Measurements from ENCODE around the gene LCTL.
"Not testable (repeated sequence)": the region's sequence is repeated elsewhere in the genome, so short reads cannot be mapped to it uniquely, and the experiment has no call there.

LCTL gene

DNA sequence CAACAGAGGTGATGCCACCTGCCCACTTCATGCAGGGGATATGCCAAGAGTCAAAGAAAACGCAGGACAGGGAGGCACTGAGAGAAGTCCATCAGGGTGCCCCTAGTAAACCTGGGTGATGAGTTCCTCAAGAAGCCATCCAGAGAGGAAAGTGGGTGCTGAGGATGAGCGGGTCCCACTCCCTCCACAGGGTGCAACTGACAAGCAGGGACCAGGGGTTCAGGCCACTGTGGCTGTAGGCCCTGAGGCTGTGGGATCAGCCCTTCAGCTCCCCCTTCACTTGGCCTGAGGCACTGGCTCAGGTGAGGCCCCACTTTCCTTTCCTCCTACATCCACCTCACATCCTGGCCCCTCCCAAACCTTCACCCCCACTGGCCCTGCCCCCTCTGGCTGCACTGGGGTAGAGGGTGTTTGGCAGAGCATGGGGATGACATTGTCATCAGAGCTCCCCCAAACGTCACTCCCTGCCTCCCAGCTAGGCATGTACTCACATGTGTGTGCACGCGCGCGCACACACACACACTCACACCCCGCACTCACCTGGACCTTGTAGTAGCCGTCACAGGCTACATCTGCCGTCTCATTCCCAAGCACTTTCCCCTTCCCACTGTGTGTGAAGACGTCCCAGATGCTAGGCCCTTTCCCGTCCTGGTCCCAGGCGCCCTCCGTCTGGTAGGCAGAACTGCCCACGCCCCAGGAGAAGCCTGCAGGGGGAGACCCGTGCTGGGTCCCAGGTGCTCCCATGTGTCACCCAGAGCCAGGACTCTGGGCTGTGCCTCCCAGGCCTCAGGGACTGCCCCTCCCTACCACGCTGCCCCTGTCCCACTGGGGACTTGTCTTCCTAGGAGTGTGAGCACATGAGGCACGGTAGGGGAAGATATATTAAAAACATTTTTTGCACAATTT is 1.4 kb downstream of the LCTL start:
- DNase-seq = no peak

DNA sequence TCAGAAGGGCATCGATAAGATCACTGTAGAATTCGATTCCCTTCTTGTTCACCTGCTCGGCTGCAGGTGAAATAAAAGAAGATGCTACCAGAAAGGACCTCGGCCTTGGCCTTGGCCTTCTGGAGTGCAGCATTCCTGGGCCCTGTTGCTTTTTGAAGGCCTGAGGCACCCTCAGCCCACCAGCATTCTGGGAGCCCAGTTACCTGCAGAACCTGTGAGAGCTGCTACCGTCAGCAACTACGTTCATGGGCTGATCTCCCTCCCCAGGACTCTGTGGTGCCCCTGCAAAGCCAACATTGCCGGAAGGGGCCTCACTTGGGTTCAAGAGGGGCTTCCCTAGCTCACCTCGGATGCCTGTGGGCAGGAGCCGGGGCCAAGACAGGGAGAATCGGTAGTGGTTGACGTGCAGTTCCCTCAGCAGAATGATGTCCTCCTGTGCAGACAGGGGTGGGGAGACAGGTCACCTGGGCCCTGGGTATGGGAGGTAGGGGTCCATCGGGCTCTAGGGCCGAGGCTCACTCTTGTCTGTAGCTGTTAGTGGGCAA is 2.2 kb downstream of the LCTL start:
- DNase-seq = no peak

DNA sequence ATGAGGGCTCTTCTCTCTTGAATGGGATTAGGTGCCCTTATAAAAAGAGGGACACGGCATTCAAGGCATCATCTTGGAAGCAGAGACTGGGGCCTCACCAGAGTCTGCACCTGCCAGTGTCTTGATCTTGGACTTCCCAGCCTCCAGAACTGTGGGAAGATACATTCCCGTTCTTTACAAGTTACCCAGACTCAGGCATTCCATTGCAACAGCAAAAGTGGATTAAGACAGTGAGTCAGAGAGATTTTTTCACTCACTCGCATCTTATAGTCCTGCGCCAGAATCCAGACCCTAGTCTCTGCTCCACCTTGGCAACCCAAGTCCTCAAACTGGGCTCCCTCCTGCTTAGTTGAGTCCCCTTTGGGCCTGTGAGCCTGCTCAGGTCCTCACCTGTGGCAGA is 2.7 kb downstream of the LCTL start:
- no peak for DNase-seq

DNA sequence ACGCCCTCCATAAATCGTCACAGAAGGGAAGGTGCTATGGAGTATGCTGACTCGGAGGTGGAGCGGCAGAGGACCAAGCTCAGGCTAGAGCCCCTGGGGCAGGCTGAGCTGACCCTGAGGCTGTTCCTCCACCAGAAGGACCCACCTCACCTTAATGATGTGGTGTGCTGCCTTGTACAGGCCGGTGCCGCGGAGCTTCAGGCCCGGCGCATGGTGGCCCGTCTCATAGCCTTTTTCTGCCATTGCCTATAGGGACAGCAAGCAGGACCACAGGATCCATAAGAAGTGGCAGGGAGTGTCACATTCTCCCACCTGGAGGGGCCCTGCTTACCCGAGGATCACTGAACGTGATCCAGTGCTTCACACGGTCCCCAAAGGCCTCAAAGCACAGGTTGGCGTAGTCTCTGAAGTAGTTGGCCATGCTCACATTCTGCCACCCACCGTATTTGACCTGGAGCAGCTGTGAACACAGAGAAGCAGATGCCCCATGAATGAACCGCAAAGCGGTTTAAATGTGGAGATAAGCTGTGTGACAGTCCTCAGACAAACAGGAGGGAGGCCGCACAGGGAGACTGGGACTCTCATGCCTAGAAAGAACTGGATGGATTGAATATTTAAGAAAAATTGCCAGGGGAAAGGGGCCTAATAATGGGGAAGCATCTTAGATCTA is 4.8 kb downstream of the LCTL start:
- no peak for DNase-seq

DNA sequence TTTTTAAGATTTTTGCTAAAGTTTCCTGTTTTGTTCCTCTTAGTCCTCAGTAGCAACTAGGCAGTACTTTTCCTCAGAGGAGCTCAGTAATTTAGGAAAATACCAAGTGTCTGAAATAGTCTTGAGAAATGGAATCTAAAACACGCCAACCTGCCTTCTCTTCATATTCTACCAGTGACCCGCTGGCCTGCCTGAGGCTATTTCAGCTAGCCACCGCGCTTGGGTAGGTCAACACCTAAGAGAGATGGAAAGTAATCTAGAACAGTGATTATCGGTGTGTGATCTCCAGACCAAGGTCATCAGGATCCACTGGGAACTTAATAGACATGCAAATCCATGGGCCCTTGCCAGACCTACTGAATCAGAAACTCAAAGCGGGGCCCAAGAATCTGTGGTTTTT is 7.5 kb downstream of the LCTL start:
- DNase-seq = no peak

DNA sequence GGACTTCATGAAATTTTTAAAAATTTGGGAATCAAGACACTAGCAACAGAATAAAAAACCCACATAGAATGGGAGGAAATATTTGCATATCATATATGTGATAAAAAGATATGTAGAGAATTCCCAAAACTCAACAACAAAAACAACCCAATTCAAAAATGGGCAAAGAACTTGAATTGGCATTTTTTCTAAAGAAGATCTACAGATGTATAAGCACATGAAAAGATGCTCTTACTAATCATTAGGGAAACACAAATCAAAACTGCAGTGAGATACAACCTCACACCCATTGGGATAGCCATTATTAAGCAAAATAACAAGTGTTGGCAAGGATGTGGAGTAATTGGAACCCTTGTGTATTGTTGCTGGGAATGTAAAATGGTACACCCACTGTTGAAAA is 10.1 kb downstream of the LCTL start:
- DNase-seq = no peak

DNA sequence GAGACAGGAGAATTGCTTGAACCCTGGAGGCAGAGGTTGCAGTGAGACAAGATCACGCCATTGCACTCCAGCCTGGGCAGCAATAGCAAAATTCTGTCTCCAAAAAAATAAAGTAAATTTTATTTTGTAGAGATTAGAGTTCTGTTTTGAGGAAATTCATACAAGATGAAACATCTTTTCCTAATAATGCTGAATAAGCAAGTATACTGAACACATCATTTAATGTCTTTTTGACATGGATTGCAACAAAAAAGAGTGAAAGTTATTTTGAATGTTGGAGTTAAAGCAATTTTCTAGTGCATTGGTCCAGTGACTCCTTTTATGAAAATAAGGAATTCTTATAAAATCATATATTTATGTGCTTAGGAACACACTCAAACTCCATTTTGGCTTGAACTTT is 20.5 kb downstream of the LCTL start:
- no peak for DNase-seq

DNA sequence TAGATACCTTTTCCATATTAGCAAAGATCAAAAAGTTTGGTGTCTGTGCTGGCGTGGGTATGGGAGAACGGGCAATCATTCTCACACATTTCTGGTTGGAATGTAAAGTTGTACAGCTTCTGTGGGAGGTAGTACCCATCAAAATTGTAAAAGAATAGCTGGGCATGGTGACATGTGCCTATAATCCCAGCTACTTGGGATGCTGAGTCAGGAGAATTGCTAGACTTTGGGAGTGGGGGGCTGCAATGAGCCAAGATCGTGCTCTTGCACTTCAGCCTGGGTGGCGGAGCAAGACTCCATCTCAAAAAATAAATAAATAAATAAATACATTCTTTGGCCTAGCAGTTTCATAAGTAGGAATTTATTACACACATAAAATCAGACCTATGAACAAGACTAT is 22.9 kb downstream of the LCTL start:
- no peak for DNase-seq

DNA sequence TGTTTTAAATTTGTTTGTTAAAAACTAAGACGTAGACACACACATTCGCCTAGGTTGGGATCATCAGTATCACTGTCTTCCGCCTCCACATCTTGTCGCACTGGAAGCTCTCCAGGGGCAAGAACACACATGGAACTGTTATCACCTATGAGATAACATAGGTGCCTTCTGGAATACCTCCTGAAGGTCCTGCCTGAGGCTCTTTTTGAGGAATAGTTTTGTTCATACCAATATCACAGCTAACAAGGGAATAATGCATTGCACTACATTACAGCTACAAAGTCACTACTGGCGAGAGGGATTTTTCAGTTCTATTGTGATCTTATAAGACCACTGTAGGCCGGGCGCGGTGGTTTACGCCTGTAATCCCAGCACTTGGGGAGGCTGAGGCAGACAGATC is 30.7 kb downstream of the LCTL start:
- DNase-seq = no peak

DNA sequence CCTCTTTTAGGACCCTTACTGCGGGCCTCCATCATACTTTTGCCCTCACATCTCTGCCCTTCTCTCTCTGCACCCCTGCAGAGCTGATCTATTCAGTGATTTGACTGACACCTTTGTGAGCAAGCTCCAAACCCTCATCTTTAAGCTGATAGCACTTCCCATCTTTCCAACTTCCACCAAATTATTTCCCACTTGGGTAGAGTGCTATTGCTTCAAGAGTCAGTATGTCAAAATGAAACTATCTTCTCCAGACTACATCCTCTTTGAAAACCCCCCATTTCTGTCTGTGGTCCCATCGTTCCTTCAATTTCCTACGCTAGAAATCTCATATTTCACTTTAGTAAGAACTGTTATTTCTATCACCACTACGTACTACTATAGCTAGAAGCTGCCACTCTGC is 41.0 kb downstream of the LCTL start:
- no peak for DNase-seq

DNA sequence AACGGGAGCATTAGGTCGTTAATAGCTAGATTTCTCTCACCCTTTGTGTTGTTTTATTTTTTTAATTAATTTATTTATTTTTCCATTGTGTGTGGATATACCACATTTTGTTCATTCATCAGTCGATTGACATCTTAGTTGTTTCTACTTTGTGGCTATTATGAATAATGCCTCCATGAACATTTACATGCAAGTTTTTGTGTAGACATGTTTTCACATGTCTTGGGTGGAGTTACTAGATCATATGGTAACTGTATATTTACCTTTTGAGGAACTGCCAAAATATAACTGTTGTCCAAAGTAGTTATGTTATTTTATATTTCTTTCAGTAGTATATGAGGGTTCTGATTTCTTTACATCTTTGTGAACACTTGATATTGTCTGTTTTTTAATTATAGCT is 41.9 kb downstream of the LCTL start:
- DNase-seq = no peak

DNA sequence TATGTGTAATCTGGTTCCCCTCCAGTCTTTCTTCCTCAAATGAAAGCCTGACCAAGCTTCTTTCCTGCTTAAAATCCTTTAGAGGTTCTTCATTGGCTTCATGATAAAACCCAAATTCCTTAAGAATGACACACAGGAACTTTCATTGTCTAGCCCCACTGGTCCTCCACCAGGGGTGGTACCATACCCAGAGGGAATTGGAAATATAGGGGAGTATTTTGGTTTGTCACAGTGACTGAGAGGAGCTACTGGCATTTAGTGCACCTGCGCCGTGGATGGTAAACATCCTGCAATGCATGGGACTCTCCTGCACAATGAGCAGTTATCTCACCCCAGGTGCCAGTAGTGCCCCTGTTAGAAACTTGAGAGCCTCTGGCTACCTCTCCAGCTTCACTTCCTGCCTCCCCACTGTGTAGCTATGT is 49.9 kb downstream of the LCTL start:
- no peak for DNase-seq

DNA sequence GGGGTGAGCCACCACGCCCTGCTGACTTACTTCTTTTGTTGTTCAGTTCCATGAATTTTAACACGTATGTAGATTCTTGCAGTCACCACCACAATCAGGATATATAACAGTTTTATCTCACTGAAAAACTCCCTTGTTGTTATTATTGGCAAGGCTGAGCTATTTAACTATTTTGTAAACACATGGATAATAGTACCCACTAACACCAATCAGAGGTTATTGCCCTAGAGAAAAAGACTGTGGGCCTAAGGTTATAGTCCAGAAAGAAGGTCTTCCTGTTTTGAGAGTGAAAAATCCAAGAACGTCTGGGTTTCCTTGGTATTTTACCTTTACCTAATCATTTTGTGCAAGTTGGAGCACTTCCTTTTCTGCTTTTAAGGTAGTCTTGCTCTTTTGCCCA is 51.2 kb downstream of the LCTL start:
- no peak for DNase-seq

DNA sequence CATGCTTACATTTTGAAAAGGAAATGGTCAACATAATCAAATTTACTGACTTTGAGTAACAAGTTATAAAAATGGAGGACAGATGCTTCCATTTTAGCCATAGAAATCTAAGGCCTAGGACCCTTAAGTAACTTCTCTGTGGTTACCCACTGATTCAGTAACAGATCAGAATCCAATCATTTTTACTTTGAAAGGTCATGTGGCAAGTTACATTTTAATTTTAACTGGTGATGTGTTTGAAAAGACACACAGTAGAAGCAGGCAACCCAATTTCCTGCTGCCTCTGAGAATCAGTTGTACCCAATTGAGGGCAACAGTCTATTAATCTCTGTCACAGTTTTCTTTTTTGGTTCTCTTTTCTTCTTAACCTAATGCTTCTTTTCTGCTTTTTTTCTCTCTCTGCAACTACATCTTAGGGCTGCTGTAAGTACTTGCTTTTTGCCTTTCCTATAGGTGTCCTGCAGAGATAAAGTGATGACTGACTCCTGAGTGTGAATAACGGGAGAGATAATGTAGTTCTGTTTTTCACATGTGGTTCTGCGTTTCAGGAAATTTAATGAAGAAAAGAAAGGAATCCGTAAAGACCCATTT is 57.4 kb downstream of the LCTL start:
- DNase-seq = no peak

DNA sequence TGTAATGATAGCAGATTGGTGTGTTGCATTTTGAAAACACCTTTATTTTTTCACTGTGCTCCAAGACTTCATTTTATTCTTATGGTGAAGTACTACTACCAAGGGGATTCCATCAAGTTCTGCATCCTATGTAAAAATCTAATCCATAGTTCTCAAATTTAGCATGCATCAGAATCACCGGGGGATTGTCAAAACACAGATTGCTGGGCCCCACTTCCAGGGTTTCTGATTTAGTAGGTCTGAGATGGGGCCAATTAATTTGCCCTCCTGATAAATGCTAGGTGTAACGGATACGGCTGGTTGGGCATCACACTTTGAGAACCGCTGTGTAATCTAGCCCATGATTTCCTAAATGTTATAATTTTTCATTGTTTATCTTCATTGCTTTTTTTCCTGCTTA is 60.0 kb downstream of the LCTL start:
- DNase-seq = no peak

DNA sequence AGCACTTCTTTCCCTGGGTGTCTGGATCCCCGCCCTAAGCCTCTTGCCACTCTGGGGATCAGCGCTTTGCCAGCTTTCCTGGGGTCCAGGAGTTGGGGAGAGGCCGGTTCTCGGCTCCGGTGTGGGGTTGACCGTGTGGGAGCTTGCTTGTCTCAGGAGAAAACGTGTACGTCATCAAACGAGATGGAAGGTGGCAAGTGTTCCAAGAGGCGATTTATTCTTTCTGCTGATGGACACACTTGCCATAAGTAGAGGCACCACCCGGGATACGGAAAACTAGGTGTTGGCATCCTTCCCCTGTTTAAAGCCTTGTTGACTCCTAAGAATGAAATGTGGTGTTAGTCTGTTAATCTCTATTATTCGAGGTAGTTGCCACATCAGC is 60.4 kb downstream of the LCTL start:
- no peak for DNase-seq

DNA sequence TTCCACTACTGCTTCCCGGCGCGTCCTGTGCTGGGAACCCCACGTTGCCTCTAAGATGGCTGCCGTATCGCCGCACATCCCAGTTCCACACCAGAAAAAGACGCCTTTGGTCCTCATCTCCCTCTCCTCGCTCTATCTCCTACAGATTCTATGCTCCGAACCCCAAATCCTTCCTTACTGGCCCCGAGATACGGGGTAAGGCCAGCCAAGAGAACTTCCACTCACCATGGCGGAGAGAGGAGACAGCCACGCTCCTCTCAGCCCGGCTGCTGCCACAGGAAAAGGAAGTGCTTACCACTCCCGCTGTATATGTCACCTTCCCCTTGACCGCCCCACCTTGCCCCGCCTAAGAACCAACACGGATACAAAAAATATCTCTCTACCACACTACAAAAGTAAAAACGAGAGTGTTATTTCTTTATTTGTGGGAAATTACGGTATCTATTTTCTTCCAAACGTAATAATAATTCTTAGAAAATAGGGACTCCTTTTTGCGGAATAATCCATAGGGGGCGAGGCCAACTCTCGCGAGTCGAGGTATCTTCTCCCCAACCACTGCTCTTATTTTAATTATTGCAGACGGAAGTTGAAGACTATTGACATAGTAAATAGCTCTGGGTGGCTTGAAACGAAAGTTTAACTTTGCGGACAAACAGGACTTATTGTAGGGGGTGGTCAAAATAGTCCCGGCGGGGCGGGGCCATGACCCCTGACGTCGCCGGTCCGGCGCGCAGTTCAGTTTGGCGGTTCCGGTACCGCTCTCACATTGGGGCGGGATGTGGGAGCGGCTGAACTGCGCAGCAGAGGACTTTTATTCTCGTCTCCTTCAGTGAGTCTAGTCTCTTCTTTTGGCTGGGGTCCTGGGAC is 61.0 kb downstream of the LCTL start, which contains the start of the genes RPL4 and ZWILCH:
TSS of gene RPL4 (minus strand) at position 293 of the 867 bp plus-strand sequence. CDS start at position 228, 65 bp downstream.
TSS of gene ZWILCH (plus strand) at position 764 of the 867 bp plus-strand sequence. CDS start at position 777, 13 bp downstream.
- DNase-seq = peak; percentile 53 to 76

DNA sequence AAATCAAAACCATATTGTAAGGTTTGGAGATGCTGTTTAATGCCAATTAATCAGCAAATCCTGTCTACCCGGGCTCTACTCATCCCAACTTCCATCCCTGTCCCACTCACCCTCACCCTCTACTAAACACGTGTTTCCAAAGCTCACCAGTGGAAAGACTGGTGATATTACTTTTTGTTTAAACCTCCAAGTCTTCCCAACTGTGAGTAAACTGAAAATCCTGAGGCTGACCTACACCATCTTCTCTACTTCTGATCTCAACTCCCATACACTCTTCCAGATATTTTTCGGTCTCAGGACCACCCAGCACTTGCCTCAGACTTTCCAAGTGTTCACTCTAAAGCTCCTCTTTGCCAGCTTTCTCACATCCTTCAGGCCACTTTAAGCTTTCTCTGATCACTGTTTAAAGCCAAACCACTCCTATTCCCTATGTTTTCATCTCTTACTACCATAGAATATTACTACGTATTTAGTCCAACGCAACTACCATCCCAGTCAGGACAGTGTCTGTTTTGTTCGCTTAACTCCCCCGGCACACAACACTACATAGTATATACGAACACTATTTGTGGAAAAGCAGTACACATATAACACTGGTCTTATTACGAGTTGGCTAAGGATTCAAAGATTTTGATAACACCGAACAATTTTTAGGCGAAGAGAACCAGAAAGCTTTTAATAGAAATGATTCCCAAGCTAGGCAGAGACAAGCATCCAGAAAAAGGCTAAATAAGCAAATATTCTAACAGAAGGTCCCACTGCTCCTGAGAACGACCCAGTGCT is 61.8 kb downstream of the LCTL start:
- no peak for DNase-seq

DNA sequence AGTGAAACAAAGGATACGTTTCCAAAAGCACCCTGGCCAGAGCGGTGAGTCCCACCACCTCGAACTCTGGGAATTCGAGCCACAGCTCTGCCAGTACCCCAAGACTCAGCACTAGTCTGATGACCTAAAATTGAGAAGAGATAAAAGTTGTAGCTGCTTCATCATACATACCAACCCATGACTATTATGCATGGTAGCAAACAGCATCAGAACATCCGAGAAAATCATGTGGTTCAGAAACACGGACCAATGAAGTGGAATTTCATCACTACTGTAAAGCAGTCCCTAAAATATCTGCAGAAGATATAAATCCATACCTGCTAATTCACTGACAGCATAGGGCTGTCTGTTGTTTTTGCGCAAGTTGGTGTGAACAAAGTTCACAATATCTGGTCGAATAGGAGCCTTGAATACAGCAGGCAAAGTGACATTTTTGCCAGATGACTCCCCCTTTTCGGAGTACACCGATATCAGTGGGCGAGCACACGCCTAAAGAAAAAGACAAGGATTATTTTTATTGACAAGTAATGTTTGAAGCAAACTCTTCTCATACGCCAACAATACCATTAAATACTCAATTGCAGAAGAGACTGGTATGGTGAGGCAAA is 62.7 kb downstream of the LCTL start:
- DNase-seq = not testable (repeated sequence)

DNA sequence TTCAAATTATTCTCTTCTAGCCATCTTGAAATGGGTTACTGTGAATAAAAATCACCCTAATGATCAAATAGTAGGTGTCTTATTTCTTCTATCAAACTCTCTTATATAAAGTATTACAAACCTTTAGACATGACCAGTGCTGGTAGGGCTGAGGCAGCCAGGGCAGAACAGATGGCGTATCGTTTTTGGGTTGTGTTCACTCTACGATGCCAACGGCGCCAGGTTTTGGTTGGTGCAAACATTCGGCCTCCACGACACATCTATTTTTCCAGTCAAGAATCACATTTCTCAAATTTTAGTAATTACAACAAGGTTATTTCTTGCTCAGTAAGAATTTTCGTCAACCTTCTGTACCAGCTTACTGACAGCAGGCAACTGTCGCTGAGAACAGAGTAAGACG is 63.3 kb downstream of the LCTL start:
- no peak for DNase-seq

DNA sequence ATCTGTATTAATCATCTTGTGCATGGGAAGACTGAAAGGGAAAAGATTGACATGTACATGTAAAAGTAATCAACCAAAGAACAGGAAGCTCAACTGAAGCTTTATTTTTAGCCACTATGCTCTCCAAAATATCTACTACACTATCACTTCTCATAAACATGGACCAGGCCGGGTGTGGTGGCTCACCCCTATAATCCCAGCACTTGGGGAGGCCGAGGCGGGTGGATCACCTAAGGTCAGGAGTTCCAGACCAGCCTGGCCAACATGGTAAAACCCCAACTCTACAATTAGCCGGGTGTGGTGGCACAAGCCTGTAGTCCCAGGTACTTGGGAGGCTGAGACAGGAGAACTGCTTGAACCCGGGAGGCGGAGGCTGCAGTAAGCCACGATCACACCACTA is 65.5 kb downstream of the LCTL start:
- not testable (repeated sequence) for DNase-seq

All from NCI-H2081 (cell line).